H1 (cell line): Measurements from ENCODE around the gene DECR2. TPM values are rescaled to one million over a fixed set of nuclear protein-coding genes. Genes with fewer than 3 reads are reported as not detected.

Source experiments
- ASH2L ChIP-seq: fragments of 200-600, 300-600 bp; sonication (generic); IDR thresholded peaks from one replicate; pipeline ENCODE4 v1.7.1; 2017; ENCODE audit warnings: low read length
- ATF2 ChIP-seq: IDR thresholded peaks from 2 replicates; pipeline ENCODE4 v1.6.1; 2012; ENCODE audit warnings: low read length, inconsistent platforms
- BCL11A ChIP-seq, 2 experiments: IDR thresholded peaks; one replicate each; pipeline ENCODE4 v1.6.1; 2011; ENCODE audit warnings: low read depth in 2 of 2, low read length in 2 of 2, mild to moderate bottlenecking in 2 of 2
- FOSL1 ChIP-seq: IDR thresholded peaks from 2 replicates; pipeline ENCODE4 v1.6.1; 2011; ENCODE audit warnings: mild to moderate bottlenecking, low read depth, low read length, moderate library complexity; ENCODE audit not compliant: insufficient read depth
- RBBP5 ChIP-seq: IDR thresholded peaks from 2 replicates; pipeline ENCODE4 v1.7.1; 2012; ENCODE audit warnings: low read depth, mild to moderate bottlenecking, inconsistent platforms, low read length, moderate library complexity, borderline replicate concordance
- SP1 ChIP-seq: IDR thresholded peaks from 2 replicates; pipeline ENCODE4 v1.6.1; 2011; ENCODE audit warnings: low read depth, low read length
- TBP ChIP-seq: IDR thresholded peaks from 2 replicates; pipeline ENCODE4 v1.6.1; 2011; ENCODE audit warnings: low read depth, low read length, improper control_type of control experiment
- polyA plus RNA-seq, 7 experiments: library from polyadenylated mRNA; depleted of rRNA in 3 of 7; stranded (reverse) in 5 of 7; unstranded in 2 of 7; fragments of >200 nt in 5 of 7; fragments of 200-250 nt in 2 of 7; gene quantifications; 1 replicate in 5 of 7; 2 replicates in 1 of 7; 4 replicates in 1 of 7; pipeline versions ENCODE4 v1.2.1 to v1.2.3, GENCODE V29; 2011 to 2013; ENCODE audit warnings: missing spikeins in 2 of 7, mixed read lengths in 2 of 7
- total RNA-seq: library from RNA; stranded (reverse); fragmentation: NEBNext Ultra II Directional; extraction: Animal tissue kit (Norgen Biotek cat#: 25700); gene quantifications from 2 replicates; pipeline ENCODE4 v1.2.1, GENCODE V29; 2021
- TF ChIP-seq, protein P1 (sequence below): fragments of 300-600 bp; sonication (generic); IDR thresholded peaks from 2 replicates; pipeline ENCODE4 v1.7.1; 2012; ENCODE audit warnings: low read length, moderate library complexity, mild to moderate bottlenecking, inconsistent platforms; ENCODE audit not compliant: insufficient replicate concordance
- TF ChIP-seq, protein P2 (sequence below): IDR thresholded peaks from 2 replicates; pipeline ENCODE4 v1.6.1; 2011; ENCODE audit warnings: low read depth, mild to moderate bottlenecking, low read length; ENCODE audit not compliant: insufficient read depth

DECR2 gene
- total and polyA plus RNA-seq, 2 of the 8 experiments (the other 6 are each of a cell fraction or from before 2014, with no cell fraction given), result 28.2 to 39.9 TPM

DNA sequence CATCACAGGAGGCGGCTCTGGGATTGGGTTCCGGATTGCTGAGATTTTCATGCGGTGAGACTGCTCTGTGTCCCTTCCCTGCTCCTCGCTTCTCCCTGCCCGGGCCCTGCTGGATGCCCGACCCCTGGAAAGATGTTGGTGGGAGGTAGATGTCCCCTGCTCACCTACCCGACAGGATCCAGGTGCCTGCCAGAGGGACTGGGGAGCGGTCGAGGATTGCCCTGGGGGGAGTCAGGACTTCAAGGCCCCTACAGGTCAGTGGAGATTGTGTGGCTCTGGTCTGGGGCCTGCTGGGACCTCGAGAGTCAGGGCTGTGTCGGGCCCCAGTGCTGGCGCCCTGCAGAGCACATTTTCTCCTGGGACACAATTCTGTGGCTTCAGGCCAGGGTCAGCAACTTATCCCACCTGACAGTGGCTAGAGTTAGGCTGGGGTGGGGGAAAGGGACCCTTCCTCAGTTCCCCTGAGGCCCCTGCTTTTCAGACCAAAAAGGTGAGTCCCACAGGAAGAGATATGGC is 3.3 kb downstream of the DECR2 start (continued):
- TF ChIP-seq, protein P1, sequence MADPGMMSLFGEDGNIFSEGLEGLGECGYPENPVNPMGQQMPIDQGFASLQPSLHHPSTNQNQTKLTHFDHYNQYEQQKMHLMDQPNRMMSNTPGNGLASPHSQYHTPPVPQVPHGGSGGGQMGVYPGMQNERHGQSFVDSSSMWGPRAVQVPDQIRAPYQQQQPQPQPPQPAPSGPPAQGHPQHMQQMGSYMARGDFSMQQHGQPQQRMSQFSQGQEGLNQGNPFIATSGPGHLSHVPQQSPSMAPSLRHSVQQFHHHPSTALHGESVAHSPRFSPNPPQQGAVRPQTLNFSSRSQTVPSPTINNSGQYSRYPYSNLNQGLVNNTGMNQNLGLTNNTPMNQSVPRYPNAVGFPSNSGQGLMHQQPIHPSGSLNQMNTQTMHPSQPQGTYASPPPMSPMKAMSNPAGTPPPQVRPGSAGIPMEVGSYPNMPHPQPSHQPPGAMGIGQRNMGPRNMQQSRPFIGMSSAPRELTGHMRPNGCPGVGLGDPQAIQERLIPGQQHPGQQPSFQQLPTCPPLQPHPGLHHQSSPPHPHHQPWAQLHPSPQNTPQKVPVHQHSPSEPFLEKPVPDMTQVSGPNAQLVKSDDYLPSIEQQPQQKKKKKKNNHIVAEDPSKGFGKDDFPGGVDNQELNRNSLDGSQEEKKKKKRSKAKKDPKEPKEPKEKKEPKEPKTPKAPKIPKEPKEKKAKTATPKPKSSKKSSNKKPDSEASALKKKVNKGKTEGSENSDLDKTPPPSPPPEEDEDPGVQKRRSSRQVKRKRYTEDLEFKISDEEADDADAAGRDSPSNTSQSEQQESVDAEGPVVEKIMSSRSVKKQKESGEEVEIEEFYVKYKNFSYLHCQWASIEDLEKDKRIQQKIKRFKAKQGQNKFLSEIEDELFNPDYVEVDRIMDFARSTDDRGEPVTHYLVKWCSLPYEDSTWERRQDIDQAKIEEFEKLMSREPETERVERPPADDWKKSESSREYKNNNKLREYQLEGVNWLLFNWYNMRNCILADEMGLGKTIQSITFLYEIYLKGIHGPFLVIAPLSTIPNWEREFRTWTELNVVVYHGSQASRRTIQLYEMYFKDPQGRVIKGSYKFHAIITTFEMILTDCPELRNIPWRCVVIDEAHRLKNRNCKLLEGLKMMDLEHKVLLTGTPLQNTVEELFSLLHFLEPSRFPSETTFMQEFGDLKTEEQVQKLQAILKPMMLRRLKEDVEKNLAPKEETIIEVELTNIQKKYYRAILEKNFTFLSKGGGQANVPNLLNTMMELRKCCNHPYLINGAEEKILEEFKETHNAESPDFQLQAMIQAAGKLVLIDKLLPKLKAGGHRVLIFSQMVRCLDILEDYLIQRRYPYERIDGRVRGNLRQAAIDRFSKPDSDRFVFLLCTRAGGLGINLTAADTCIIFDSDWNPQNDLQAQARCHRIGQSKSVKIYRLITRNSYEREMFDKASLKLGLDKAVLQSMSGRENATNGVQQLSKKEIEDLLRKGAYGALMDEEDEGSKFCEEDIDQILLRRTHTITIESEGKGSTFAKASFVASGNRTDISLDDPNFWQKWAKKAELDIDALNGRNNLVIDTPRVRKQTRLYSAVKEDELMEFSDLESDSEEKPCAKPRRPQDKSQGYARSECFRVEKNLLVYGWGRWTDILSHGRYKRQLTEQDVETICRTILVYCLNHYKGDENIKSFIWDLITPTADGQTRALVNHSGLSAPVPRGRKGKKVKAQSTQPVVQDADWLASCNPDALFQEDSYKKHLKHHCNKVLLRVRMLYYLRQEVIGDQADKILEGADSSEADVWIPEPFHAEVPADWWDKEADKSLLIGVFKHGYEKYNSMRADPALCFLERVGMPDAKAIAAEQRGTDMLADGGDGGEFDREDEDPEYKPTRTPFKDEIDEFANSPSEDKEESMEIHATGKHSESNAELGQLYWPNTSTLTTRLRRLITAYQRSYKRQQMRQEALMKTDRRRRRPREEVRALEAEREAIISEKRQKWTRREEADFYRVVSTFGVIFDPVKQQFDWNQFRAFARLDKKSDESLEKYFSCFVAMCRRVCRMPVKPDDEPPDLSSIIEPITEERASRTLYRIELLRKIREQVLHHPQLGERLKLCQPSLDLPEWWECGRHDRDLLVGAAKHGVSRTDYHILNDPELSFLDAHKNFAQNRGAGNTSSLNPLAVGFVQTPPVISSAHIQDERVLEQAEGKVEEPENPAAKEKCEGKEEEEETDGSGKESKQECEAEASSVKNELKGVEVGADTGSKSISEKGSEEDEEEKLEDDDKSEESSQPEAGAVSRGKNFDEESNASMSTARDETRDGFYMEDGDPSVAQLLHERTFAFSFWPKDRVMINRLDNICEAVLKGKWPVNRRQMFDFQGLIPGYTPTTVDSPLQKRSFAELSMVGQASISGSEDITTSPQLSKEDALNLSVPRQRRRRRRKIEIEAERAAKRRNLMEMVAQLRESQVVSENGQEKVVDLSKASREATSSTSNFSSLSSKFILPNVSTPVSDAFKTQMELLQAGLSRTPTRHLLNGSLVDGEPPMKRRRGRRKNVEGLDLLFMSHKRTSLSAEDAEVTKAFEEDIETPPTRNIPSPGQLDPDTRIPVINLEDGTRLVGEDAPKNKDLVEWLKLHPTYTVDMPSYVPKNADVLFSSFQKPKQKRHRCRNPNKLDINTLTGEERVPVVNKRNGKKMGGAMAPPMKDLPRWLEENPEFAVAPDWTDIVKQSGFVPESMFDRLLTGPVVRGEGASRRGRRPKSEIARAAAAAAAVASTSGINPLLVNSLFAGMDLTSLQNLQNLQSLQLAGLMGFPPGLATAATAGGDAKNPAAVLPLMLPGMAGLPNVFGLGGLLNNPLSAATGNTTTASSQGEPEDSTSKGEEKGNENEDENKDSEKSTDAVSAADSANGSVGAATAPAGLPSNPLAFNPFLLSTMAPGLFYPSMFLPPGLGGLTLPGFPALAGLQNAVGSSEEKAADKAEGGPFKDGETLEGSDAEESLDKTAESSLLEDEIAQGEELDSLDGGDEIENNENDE, result no peak
- no peak for TF ChIP-seq RBBP5
- TF ChIP-seq, protein P2, sequence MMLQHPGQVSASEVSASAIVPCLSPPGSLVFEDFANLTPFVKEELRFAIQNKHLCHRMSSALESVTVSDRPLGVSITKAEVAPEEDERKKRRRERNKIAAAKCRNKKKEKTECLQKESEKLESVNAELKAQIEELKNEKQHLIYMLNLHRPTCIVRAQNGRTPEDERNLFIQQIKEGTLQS, result no peak
- no peak for TF ChIP-seq SP1
- no peak for TF ChIP-seq FOSL1
- TF ChIP-seq TBP, result no peak
- TF ChIP-seq ASH2L, result no peak
- no peak for TF ChIP-seq ATF2
- no peak for TF ChIP-seq BCL11A (IDR thresholded peaks at IDR 0.05; ENCODE audit: low read depth in 2 of 2, low read length in 2 of 2)
